Measurements from ENCODE around the gene PPP6R1.
"Not testable (repeated sequence)": the region's sequence is repeated elsewhere in the genome, so short reads cannot be mapped to it uniquely, and the experiment has no call there.

Gene PPP6R1

GRCh38 chr19:55216461-55217198, 42.2 kb downstream of the PPP6R1 start:
- H3K27me3 ChIP-seq (ENCODE audit: insufficient read depth, low read length): no peaks in the 10 kb centered on the region
- H3K4me3 ChIP-seq (ENCODE audit: low read depth, low read length): peak overlapping the region; percentile 68
- H3K36me3 ChIP-seq (ENCODE audit: insufficient read depth, low read length): no peaks in the 10 kb centered on the region
- no peaks in the 10 kb centered on the region for H3K4me1 ChIP-seq (ENCODE audit: control insufficient read depth, insufficient read depth, low read length, unreplicated experiment)
- H3K27ac ChIP-seq (ENCODE audit: low read depth, low read length): peak overlapping the region; percentile 78
- H3K79me2 ChIP-seq (ENCODE audit: control insufficient read depth, insufficient read depth, low read length, unreplicated experiment): no peaks in the 10 kb centered on the region
- H2AFZ ChIP-seq (ENCODE audit: low read length, unreplicated experiment): no peak overlapping the region

DNA sequence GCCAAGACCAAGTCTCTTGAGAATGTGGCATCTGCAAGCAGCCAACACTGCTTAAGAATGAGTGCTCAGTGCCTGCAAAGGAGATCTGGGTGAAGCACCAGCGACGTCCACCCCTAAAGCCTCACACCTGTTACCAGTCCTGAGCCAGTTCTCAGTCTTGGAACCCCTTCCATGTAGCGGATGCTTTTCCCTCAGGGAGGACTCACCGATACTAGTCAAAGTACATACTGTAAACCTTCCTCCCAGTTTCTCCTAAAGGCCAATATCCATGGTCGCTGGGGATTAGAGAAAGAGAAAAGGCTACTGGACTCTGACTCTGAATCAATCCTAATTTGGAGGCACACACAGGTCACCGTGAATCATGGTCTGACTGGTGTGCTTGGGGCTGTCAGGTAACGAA, 45.3 kb downstream of the PPP6R1 start:
- H3K27me3 ChIP-seq (ENCODE audit: insufficient read depth, low read length): no peaks in the 10 kb centered on the region
- H3K4me1 ChIP-seq (ENCODE audit: control insufficient read depth, insufficient read depth, low read length, unreplicated experiment): peaks cover 14% of the 10 kb centered on the region
- no peak overlapping the region for H2AFZ ChIP-seq (ENCODE audit: low read length, unreplicated experiment)
- H3K27ac ChIP-seq (ENCODE audit: low read depth, low read length): no peak overlapping the region
- H3K79me2 ChIP-seq (ENCODE audit: control insufficient read depth, insufficient read depth, low read length, unreplicated experiment): no peaks in the 10 kb centered on the region
- no peak overlapping the region for H3K4me3 ChIP-seq (ENCODE audit: low read depth, low read length)
- no peaks in the 10 kb centered on the region for H3K36me3 ChIP-seq (ENCODE audit: insufficient read depth, low read length)

- no peak overlapping the region for H3K4me3 ChIP-seq (ENCODE audit: low read depth, low read length)
- H3K4me1 ChIP-seq (ENCODE audit: control insufficient read depth, insufficient read depth, low read length, unreplicated experiment): peaks cover 14% of the 10 kb centered on the region
- H3K27me3 ChIP-seq (ENCODE audit: insufficient read depth, low read length): no peaks in the 10 kb centered on the region
- no peaks in the 10 kb centered on the region for H3K79me2 ChIP-seq (ENCODE audit: control insufficient read depth, insufficient read depth, low read length, unreplicated experiment)
- no peak overlapping the region for H2AFZ ChIP-seq (ENCODE audit: low read length, unreplicated experiment)
- H3K36me3 ChIP-seq (ENCODE audit: insufficient read depth, low read length): no peaks in the 10 kb centered on the region
- no peak overlapping the region for H3K27ac ChIP-seq (ENCODE audit: low read depth, low read length)
Observed at GRCh38 chr19:55212447-55212846, 46.4 kb downstream of the PPP6R1 start.

DNA sequence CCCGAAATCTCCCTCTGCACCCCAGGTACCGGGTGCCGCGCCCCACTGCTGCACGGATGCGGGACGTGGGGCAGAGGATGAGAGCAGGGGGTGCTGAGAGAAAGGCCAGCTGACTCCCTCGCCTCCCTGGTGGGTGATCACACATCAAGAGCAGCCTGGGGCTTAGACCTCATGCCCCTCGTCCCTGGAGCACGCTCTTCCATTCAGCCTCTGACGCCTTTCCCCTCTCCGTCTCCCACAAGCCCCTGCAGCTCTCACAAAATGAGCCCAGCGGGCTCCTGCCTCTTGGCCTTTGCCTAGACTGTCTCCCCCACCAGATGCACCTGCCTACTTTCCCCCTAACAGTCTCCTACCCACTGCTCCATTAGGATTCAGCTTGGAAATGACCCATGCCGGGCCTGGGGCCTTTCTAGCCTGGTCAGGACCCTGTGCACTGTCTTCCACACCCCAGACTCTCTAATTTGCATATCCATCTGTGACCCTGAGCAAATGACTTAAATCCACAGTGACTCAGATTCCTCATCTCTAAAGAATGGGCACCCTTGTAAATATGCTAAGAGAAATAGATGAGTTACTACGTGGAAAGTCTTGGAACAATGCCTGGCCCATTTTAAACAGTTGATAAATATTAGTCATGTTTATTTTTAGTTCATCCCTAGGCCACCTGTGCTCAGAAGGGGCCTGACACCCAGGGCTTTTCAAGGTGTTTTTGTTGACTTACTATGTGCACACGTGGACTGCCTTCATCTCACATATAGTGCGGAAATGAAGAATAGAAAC, 48.9 kb downstream of the PPP6R1 start:
- no peaks in the 10 kb centered on the region for H3K36me3 ChIP-seq (ENCODE audit: insufficient read depth, low read length)
- H3K27ac ChIP-seq (ENCODE audit: low read depth, low read length): no peak overlapping the region
- no peak overlapping the region for H3K4me3 ChIP-seq (ENCODE audit: low read depth, low read length)
- H2AFZ ChIP-seq (ENCODE audit: low read length, unreplicated experiment): no peak overlapping the region
- peaks cover 23% of the 10 kb centered on the region for H3K4me1 ChIP-seq (ENCODE audit: control insufficient read depth, insufficient read depth, low read length, unreplicated experiment)
- H3K79me2 ChIP-seq (ENCODE audit: control insufficient read depth, insufficient read depth, low read length, unreplicated experiment): no peaks in the 10 kb centered on the region
- H3K27me3 ChIP-seq (ENCODE audit: insufficient read depth, low read length): no peaks in the 10 kb centered on the region

GRCh38 chr19:55208880-55209692, 49.7 kb downstream of the PPP6R1 start, which contains the start of gene PTPRH:
Gene PTPRH (minus strand): TSS chr19:55209501. CDS start chr19:55209433, 68 bp downstream.
- Histone ChIP-seq H3K27ac (ENCODE audit: low read depth, low read length) (no peak within 1 kb of the TSS), H3K27me3 (ENCODE audit: insufficient read depth, low read length) (no peaks in the 10 kb centered on the region), H3K4me1 (ENCODE audit: control insufficient read depth, insufficient read depth, low read length, unreplicated experiment) (peaks cover 23% of the 10 kb centered on the region), H3K36me3 (ENCODE audit: insufficient read depth, low read length) (no peaks in the 10 kb centered on the region), H2AFZ (ENCODE audit: low read length, unreplicated experiment) (no peak within 1 kb of the TSS), H3K79me2 (ENCODE audit: control insufficient read depth, insufficient read depth, low read length, unreplicated experiment) (no peaks in the 10 kb centered on the region), H3K4me3 (ENCODE audit: low read depth, low read length) (no peak within 1 kb of the TSS)

GRCh38 chr19:55206664-55207500, 51.9 kb downstream of the PPP6R1 start:
- Histone ChIP-seq H3K79me2 (ENCODE audit: control insufficient read depth, insufficient read depth, low read length, unreplicated experiment) (no peaks in the 10 kb centered on the region), H3K36me3 (ENCODE audit: insufficient read depth, low read length) (no peaks in the 10 kb centered on the region), H3K27ac (ENCODE audit: low read depth, low read length) (peak overlapping the region; percentile 19; the same call in 1 of the 2 replicates), H3K4me1 (ENCODE audit: control insufficient read depth, insufficient read depth, low read length, unreplicated experiment) (peaks cover 23% of the 10 kb centered on the region), H3K27me3 (ENCODE audit: insufficient read depth, low read length) (no peaks in the 10 kb centered on the region), H2AFZ (ENCODE audit: low read length, unreplicated experiment) (no peak overlapping the region), H3K4me3 (ENCODE audit: low read depth, low read length) (peak overlapping the region; percentile 35)

DNA sequence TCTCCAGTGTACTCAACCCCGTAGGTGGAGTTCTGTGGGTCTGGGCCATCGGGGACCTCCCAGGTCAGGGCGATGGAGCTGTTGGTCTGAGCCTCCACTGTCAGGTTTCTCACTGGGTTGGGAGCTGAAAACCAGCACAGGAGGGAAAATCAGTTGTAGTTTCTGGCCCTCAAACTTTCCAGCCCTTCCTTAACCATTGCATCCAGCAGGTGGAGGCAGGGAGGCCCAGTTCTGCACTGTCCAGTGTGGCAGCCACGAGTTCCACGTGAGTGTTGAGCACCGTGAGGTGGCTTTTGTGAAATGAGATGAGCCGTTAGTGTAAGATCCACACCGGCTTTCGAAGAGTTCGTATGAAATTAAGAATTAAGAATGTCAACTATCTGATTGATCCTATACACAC, 56.6 kb downstream of the PPP6R1 start:
- H3K79me2 ChIP-seq (ENCODE audit: control insufficient read depth, insufficient read depth, low read length, unreplicated experiment); H3K4me1 ChIP-seq (ENCODE audit: control insufficient read depth, insufficient read depth, low read length, unreplicated experiment); H3K36me3 ChIP-seq (ENCODE audit: insufficient read depth, low read length); H3K27me3 ChIP-seq (ENCODE audit: insufficient read depth, low read length); H3K4me3 ChIP-seq (ENCODE audit: low read depth, low read length); H3K27ac ChIP-seq (ENCODE audit: low read depth, low read length); H2AFZ ChIP-seq (ENCODE audit: low read length, unreplicated experiment): not testable (repeated sequence)

DNA sequence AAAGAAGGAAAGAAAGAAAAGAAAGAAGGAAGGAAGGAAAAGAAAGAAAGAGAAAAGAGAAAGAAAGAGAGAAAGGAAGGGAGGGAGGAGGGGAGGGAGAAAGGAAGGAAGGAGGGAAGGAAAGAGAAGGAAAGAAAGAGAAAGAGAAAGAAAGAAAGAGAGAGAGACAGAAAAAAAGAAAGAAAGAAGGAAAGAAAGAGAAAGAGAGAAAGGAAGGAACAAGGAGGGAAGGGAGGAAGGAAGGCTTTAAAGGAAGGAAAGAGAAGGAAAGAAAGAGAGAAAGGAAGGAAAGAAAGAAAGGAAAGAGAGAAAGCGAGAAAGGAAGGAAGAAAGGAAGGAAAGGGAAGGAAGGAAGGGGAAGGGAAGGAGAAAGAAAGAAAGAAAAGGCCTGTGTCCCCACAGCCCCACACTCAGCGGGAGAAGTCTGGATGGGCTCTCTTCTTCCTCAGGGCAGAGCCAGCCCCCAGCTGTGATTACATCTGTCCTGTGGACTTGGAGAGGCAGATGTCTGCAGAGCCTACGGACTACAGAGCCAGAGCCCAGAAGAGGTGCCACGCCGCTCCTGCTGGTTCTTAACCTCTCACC, 59.1 kb downstream of the PPP6R1 start:
- Histone ChIP-seq H3K4me1 (ENCODE audit: control insufficient read depth, insufficient read depth, low read length, unreplicated experiment) (no peaks in the 10 kb centered on the region), H3K79me2 (ENCODE audit: control insufficient read depth, insufficient read depth, low read length, unreplicated experiment) (no peaks in the 10 kb centered on the region), H3K27me3 (ENCODE audit: insufficient read depth, low read length) (no peaks in the 10 kb centered on the region), H3K36me3 (ENCODE audit: insufficient read depth, low read length) (no peaks in the 10 kb centered on the region), H3K27ac (ENCODE audit: low read depth, low read length) (no peak overlapping the region), H2AFZ (ENCODE audit: low read length, unreplicated experiment) (no peak overlapping the region), H3K4me3 (ENCODE audit: low read depth, low read length) (no peak overlapping the region)

DNA sequence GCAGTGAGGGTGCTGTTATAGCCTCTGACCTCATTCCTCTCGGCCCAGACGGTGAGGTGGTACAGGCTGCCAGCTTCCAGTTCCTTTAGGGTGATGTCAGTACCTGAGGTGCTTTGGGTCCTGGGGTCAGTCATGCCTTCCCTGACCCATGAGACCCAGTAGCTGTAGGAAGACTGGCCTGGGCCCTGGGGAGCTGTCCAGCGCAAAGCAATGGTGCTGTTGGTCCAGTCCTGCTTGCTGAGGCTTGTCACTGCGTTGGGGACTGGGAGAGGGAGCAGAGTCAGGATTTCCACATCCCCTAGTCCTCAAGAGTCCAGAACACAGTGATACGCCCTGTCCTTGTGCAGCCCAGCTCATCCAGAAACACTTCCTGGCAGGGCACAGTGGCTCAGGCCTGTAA, 60.2 kb downstream of the PPP6R1 start:
- H3K4me3 ChIP-seq (ENCODE audit: low read depth, low read length): no peak overlapping the region
- no peak overlapping the region for H2AFZ ChIP-seq (ENCODE audit: low read length, unreplicated experiment)
- no peak overlapping the region for H3K27ac ChIP-seq (ENCODE audit: low read depth, low read length)
- no peaks in the 10 kb centered on the region for H3K4me1 ChIP-seq (ENCODE audit: control insufficient read depth, insufficient read depth, low read length, unreplicated experiment)
- H3K36me3 ChIP-seq (ENCODE audit: insufficient read depth, low read length): no peaks in the 10 kb centered on the region
- no peaks in the 10 kb centered on the region for H3K27me3 ChIP-seq (ENCODE audit: insufficient read depth, low read length)
- H3K79me2 ChIP-seq (ENCODE audit: control insufficient read depth, insufficient read depth, low read length, unreplicated experiment): no peaks in the 10 kb centered on the region

DNA sequence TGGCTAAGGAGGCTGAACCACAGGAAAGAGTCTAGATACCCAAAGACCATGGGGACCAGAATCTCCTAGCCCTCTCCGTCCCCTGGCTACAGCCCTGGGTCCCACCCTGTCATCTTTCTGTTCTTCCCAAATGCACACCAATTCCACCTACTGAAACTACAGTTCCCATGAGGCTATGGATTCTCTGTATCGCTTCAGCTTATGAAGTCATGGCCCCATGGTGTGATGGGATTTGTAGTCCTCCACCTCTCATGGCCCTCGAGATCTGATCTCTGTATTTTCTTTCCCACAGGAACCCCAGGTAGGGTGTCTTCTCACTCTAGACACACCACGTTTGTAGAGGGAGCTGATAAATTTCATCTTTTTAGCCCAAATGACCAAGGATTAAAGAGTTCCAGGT, 61.3 kb downstream of the PPP6R1 start:
- no peak overlapping the region for H3K4me3 ChIP-seq (ENCODE audit: low read depth, low read length)
- H3K27me3 ChIP-seq (ENCODE audit: insufficient read depth, low read length): no peaks in the 10 kb centered on the region
- H3K36me3 ChIP-seq (ENCODE audit: insufficient read depth, low read length): no peaks in the 10 kb centered on the region
- H3K27ac ChIP-seq (ENCODE audit: low read depth, low read length): no peak overlapping the region
- H2AFZ ChIP-seq (ENCODE audit: low read length, unreplicated experiment): no peak overlapping the region
- H3K4me1 ChIP-seq (ENCODE audit: control insufficient read depth, insufficient read depth, low read length, unreplicated experiment): no peaks in the 10 kb centered on the region
- no peaks in the 10 kb centered on the region for H3K79me2 ChIP-seq (ENCODE audit: control insufficient read depth, insufficient read depth, low read length, unreplicated experiment)

All from ACC112 (cell line).